GM12892 (cell line): ENCODE measurements around the gene SDHAF3.

Experiments used
- POLR2A ChIP-seq: IDR thresholded peaks from 2 replicates; pipeline ENCODE4 v1.6.1; 2011; ENCODE audit warnings: low read depth, low read length, control low read depth
- POLR2AphosphoS5 ChIP-seq: IDR thresholded peaks from 2 replicates; pipeline ENCODE4 v1.6.1; 2011; ENCODE audit warnings: low read depth, low read length, control low read depth

- TF ChIP-seq POLR2A (no peak), POLR2AphosphoS5 (no peak)
Measured at GRCh38 chr7:97145068-97145467, 27.6 kb downstream of the SDHAF3 start.
